Breast epithelium (tissue), 3 donors: ENCODE data around the gene SHB.

Experiments used
- CTCF ChIP-seq, 3 donors: fragments of 450-650 bp; IDR thresholded peaks; one replicate each; pipeline ENCODE4 v1.5.1; 2016 to 2017; ENCODE audit warnings: antibody characterized with exemption in 3 of 3, mild to moderate bottlenecking in 3 of 3, moderate library complexity in 3 of 3
- POLR2A ChIP-seq: fragments of 450-650 bp; IDR thresholded peaks from one replicate; pipeline ENCODE4 v1.6.1; 2016; ENCODE audit warnings: antibody characterized with exemption, mild to moderate bottlenecking, moderate library complexity
- POLR2AphosphoS5 ChIP-seq, 3 donors: sonication (generic); formaldehyde crosslinking; IDR thresholded peaks; one replicate each; pipeline ENCODE4 v1.6.1; 2017; ENCODE audit warnings: antibody characterized with exemption in 3 of 3

- TF ChIP-seq CTCF (IDR thresholded peaks at IDR 0.05) (no peak), POLR2AphosphoS5 (IDR thresholded peaks at IDR 0.05) (no peak), POLR2A (no peak)
These were observed 60.0 kb downstream of the SHB start for GRCh38 chr9:38009035-38009501.
